SU-DHL-6 (cell line): Measurements from ENCODE around the gene COL18A1.

Experiments
- CTCF ChIP-seq: fragments of 200-600 bp; sonication (generic); IDR thresholded peaks from one replicate; pipeline ENCODE4 v1.5.1; 2017; ENCODE audit warnings: antibody characterized with exemption, mild to moderate bottlenecking, low read length, moderate library complexity; ENCODE audit not compliant: insufficient read depth, poor library complexity, severe bottlenecking
- EZH2phosphoT487 ChIP-seq: fragments of 200-600 bp; sonication (generic), shearing (Covaris generic); conservative IDR thresholded peaks from 2 replicates; pipeline ENCODE4 v1.6.1; 2018; ENCODE audit warnings: mild to moderate bottlenecking, antibody characterized with exemption, low read length, moderate library complexity, mixed read lengths

- TF ChIP-seq CTCF (no peak), EZH2phosphoT487 (no peak)
Observed at GRCh38 chr21:45456584-45457160, 51.7 kb downstream of the COL18A1 start.
